ENCODE data around the gene FAM156A.
"Not testable (repeated sequence)": the region's sequence is repeated elsewhere in the genome, so short reads cannot be mapped to it uniquely, and the experiment has no call there.

FAM156A gene

GRCh38 chrX:52966993-52967738 lies 8.8 kb upstream of the FAM156A start:
- not testable (repeated sequence) for DNase-seq

- DNase-seq: not testable (repeated sequence)
These were observed 643 bp upstream of the FAM156A start for GRCh38 chrX:52958961-52959360.

- not testable (repeated sequence) for DNase-seq
These were observed 8.4 kb downstream of the FAM156A start for GRCh38 chrX:52949884-52950283.

GRCh38 chrX:52949325-52949724 lies 9.0 kb downstream of the FAM156A start:
- not testable (repeated sequence) for DNase-seq

GRCh38 chrX:52948265-52948664 lies 10.1 kb downstream of the FAM156A start:
- DNase-seq: not testable (repeated sequence)

GRCh38 chrX:52947501-52947900 lies 10.8 kb downstream of the FAM156A start:
- not testable (repeated sequence) for DNase-seq

GRCh38 chrX:52945838-52946494 lies 12.4 kb downstream of the FAM156A start:
- not testable (repeated sequence) for DNase-seq

- DNase-seq: not testable (repeated sequence)
These were observed 16.6 kb downstream of the FAM156A start for GRCh38 chrX:52941728-52942127.

GRCh38 chrX:52940704-52941103 lies 17.6 kb downstream of the FAM156A start:
- not testable (repeated sequence) for DNase-seq

GRCh38 chrX:52935470-52935784 lies 22.9 kb downstream of the FAM156A start:
- not testable (repeated sequence) for DNase-seq

- DNase-seq: peak; percentile 90
These were observed 23.4 kb downstream of the FAM156A start for GRCh38 chrX:52934704-52935469.

GRCh38 chrX:52933976-52934703 lies 24.2 kb downstream of the FAM156A start:
- no peak for DNase-seq

GRCh38 chrX:52933213-52933612 lies 25.1 kb downstream of the FAM156A start:
- DNase-seq: no peak

- not testable (repeated sequence) for DNase-seq
These were observed 28.1 kb downstream of the FAM156A start for GRCh38 chrX:52930214-52930613.

GRCh38 chrX:52923781-52924241 lies 34.5 kb downstream of the FAM156A start:
- no peak for DNase-seq

- DNase-seq: not testable (repeated sequence)
These were observed 43.6 kb downstream of the FAM156A start for GRCh38 chrX:52914704-52915103.

GRCh38 chrX:52913681-52914080 lies 44.6 kb downstream of the FAM156A start:
- not testable (repeated sequence) for DNase-seq

- DNase-seq: not testable (repeated sequence)
These were observed 48.9 kb downstream of the FAM156A start for GRCh38 chrX:52909313-52909969.

GRCh38 chrX:52907900-52908299 lies 50.4 kb downstream of the FAM156A start:
- DNase-seq: not testable (repeated sequence)

GRCh38 chrX:52907137-52907536 lies 51.2 kb downstream of the FAM156A start:
- not testable (repeated sequence) for DNase-seq

GRCh38 chrX:52906072-52906471 lies 52.2 kb downstream of the FAM156A start:
- not testable (repeated sequence) for DNase-seq

- not testable (repeated sequence) for DNase-seq
These were observed 52.8 kb downstream of the FAM156A start for GRCh38 chrX:52905531-52905930.
